ENCODE results near the gene LRBA. TPM values are rescaled to one million over a fixed set of nuclear protein-coding genes. Genes with fewer than 3 reads are reported as not detected.

LRBA gene
- total and polyA plus RNA-seq, 9 of the 15 experiments (the other 6 are each of a cell fraction or from before 2014, with no cell fraction given), result 24.2 to 88.7 (median 59.7) TPM

DNA sequence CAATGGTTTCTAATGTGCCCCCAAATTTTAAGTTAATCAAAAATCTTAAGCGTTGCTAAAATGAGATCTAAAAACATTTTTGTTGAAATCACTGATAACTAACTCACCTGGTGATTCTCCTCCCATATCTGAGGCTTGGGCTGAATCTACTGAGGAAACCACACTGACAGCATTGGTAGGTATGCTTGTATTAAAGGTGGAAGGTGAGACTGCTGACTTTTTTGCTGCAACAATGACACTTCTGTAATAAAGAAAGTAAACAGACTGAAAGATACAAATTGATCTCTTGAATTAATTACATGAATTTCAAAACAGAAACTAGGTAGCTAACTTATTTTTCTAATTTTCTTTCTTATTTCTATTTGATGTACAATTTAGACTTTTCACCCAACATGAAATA, 198.1 kb downstream of the LRBA start:
- TF ChIP-seq, protein P1, sequence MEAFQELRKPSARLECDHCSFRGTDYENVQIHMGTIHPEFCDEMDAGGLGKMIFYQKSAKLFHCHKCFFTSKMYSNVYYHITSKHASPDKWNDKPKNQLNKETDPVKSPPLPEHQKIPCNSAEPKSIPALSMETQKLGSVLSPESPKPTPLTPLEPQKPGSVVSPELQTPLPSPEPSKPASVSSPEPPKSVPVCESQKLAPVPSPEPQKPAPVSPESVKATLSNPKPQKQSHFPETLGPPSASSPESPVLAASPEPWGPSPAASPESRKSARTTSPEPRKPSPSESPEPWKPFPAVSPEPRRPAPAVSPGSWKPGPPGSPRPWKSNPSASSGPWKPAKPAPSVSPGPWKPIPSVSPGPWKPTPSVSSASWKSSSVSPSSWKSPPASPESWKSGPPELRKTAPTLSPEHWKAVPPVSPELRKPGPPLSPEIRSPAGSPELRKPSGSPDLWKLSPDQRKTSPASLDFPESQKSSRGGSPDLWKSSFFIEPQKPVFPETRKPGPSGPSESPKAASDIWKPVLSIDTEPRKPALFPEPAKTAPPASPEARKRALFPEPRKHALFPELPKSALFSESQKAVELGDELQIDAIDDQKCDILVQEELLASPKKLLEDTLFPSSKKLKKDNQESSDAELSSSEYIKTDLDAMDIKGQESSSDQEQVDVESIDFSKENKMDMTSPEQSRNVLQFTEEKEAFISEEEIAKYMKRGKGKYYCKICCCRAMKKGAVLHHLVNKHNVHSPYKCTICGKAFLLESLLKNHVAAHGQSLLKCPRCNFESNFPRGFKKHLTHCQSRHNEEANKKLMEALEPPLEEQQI (IDR thresholded peaks at IDR 0.05), result 0 out of 2 replicates have a peak, but pooled peaks have one; percentile 31
- no peak for TF ChIP-seq EZH2 (IDR thresholded peaks at IDR 0.05; ENCODE audit: borderline replicate concordance, low read depth, low read length)
- TF ChIP-seq CBX5 (IDR thresholded peaks at IDR 0.05; ENCODE audit: borderline replicate concordance, low read depth), result peak; percentile 84
- TF ChIP-seq, protein P2, sequence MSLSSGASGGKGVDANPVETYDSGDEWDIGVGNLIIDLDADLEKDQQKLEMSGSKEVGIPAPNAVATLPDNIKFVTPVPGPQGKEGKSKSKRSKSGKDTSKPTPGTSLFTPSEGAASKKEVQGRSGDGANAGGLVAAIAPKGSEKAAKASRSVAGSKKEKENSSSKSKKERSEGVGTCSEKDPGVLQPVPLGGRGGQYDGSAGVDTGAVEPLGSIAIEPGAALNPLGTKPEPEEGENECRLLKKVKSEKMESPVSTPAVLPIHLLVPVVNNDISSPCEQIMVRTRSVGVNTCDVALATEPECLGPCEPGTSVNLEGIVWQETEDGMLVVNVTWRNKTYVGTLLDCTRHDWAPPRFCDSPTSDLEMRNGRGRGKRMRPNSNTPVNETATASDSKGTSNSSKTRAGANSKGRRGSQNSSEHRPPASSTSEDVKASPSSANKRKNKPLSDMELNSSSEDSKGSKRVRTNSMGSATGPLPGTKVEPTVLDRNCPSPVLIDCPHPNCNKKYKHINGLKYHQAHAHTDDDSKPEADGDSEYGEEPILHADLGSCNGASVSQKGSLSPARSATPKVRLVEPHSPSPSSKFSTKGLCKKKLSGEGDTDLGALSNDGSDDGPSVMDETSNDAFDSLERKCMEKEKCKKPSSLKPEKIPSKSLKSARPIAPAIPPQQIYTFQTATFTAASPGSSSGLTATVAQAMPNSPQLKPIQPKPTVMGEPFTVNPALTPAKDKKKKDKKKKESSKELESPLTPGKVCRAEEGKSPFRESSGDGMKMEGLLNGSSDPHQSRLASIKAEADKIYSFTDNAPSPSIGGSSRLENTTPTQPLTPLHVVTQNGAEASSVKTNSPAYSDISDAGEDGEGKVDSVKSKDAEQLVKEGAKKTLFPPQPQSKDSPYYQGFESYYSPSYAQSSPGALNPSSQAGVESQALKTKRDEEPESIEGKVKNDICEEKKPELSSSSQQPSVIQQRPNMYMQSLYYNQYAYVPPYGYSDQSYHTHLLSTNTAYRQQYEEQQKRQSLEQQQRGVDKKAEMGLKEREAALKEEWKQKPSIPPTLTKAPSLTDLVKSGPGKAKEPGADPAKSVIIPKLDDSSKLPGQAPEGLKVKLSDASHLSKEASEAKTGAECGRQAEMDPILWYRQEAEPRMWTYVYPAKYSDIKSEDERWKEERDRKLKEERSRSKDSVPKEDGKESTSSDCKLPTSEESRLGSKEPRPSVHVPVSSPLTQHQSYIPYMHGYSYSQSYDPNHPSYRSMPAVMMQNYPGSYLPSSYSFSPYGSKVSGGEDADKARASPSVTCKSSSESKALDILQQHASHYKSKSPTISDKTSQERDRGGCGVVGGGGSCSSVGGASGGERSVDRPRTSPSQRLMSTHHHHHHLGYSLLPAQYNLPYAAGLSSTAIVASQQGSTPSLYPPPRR (CRISPR knock-in tag; IDR thresholded peaks at IDR 0.05; ENCODE audit: borderline replicate concordance), result no peak
- TF ChIP-seq, protein P3, sequence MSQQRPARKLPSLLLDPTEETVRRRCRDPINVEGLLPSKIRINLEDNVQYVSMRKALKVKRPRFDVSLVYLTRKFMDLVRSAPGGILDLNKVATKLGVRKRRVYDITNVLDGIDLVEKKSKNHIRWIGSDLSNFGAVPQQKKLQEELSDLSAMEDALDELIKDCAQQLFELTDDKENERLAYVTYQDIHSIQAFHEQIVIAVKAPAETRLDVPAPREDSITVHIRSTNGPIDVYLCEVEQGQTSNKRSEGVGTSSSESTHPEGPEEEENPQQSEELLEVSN (IDR thresholded peaks at IDR 0.05; ENCODE audit: borderline replicate concordance in 1 of 2, extremely low read depth in 1 of 2, insufficient read depth in 1 of 2, insufficient read length in 1 of 2, low read depth in 1 of 2, low read length in 1 of 2, poor library complexity in 1 of 2, severe bottlenecking in 1 of 2), result no peak
- TF ChIP-seq TRIM28 (IDR thresholded peaks at IDR 0.05), result peak; percentile 87
- peak in 1 of 2 experiments; percentile 94; a peak in 2 of 3 replicates for TF ChIP-seq CBX3 (IDR thresholded peaks at IDR 0.05; ENCODE audit: borderline replicate concordance in 1 of 2, low read length in 2 of 2)
- TF ChIP-seq, protein P4, sequence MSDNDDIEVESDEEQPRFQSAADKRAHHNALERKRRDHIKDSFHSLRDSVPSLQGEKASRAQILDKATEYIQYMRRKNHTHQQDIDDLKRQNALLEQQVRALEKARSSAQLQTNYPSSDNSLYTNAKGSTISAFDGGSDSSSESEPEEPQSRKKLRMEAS (CRISPR knock-in tag; IDR thresholded peaks at IDR 0.05), result no peak
- in situ Hi-C loops (cut with MboI), result no loop called here
- no peaks in the 10 kb centered on the region for H3K4me1 ChIP-seq (replicated peaks in 1 of 2; ENCODE audit: control insufficient read depth in 2 of 2, insufficient read depth in 2 of 2, low read length in 2 of 2)
- no peaks in the 10 kb centered on the region; the same call in 1 of the 2 replicates for H3K9me3 ChIP-seq (replicated peaks; ENCODE audit: control insufficient read depth, insufficient read depth, low read depth, low read length)
- no peaks in the 10 kb centered on the region for H3K9me1 ChIP-seq (ENCODE audit: control insufficient read depth, insufficient read depth, low read length)
- WGBS (ENCODE audit: insufficient coverage, low coverage, missing lambda C conversion rate), result 100% methylated on average over 1 of the region's 1 CpG
- no peaks in the 10 kb centered on the region for H3K27me3 ChIP-seq (ENCODE audit: control insufficient read depth in 2 of 2, insufficient read depth in 2 of 2, low read length in 2 of 2)
- no TSS peak for BruUV-seq (replicated peaks)
- FAIRE-seq (no peak), ATAC-seq (no peak), DNase-seq (ENCODE audit: extremely low read depth in 1 of 4, low spot score in 3 of 4) (no peak)
- H3K9ac ChIP-seq (ENCODE audit: insufficient read depth in 1 of 2, low read depth in 2 of 2, low read length in 2 of 2), result no peak overlapping the region
- no peaks in the 10 kb centered on the region for H4K20me1 ChIP-seq (replicated peaks; ENCODE audit: control insufficient read depth, insufficient read depth, low read length)
- H3K4me3 ChIP-seq, result no peak overlapping the region
- H2AFZ ChIP-seq (ENCODE audit: low read depth, low read length), result no peak overlapping the region
- CTCF ChIA-PET (ENCODE audit: low intra/inter-chr PET ratio), result no interaction called here
- intact Hi-C loops (cut with micrococcal nuclease), result no loop called here
- H3K4me2 ChIP-seq (ENCODE audit: insufficient read depth, low read length), result no peak overlapping the region
- POLR2A ChIA-PET, result no interaction called here
- peaks cover 23% of the 10 kb centered on the region for H3K36me3 ChIP-seq (ENCODE audit: control insufficient read depth, insufficient read depth, low read length)
- H3K79me2 ChIP-seq (ENCODE audit: control insufficient read depth, insufficient read depth, low read length), result no peaks in the 10 kb centered on the region; the same call in 2 of the 3 replicates
- no peak overlapping the region for H3K27ac ChIP-seq (ENCODE audit: extremely low read depth, low read depth, low read length)

Measured in K562 (cell line).